IMR-90 (cell line): ENCODE measurements around the gene SLC27A1. TPM values are rescaled to one million over a fixed set of nuclear protein-coding genes. Genes with fewer than 3 reads are reported as not detected.
A peak's percentile ranks its signal among the peaks of the same experiment; 100 is the strongest.

ENCODE experiments used
- ATAC-seq: fragments of 200-7000 bp; cut with Tn5 transposase; 2 replicates; pipeline ENCODE4 v1.9.1; 2020; ENCODE audit warnings: low read depth, mild to moderate bottlenecking, moderate library complexity
- BruUV-seq: library from RNA; stranded (reverse); fragments of 400-500 nt; replicated peaks from 2 replicates; lab custom pipeline; 2021; lab: Mats Ljungman, UMichigan
- CTCF ChIA-PET: fragments of 300-600 bp; formaldehyde crosslinking; extraction: SDS; loops from one replicate; lab custom pipeline; 2021; ENCODE audit warnings: antibody characterized with exemption; lab: Yijun Ruan, JAX
- POLR2A ChIA-PET: fragments of 300-600 bp; sonication (Branson Sonifier 250); formaldehyde crosslinking; loops from one replicate; lab custom pipeline; 2022; ENCODE audit warnings: antibody characterized with exemption; ENCODE audit not compliant: unreplicated experiment; lab: Charles Lee
- DNase-seq: peaks from one replicate; pipeline ENCODE4 v3.0.0; 2013
- H2AFZ ChIP-seq: replicated peaks from 2 replicates; pipeline ENCODE3; 2013; ENCODE audit warnings: low read length, mild to moderate bottlenecking; ENCODE audit not compliant: poor library complexity
- H2AK5ac ChIP-seq: 2 replicates; pipeline ENCODE4 v1.6.1; 2013; ENCODE audit warnings: low read depth, low read length, inconsistent platforms
- H2AK9ac ChIP-seq: replicated peaks from 2 replicates; pipeline ENCODE3; 2013; ENCODE audit warnings: mild to moderate bottlenecking, low read depth, low read length, moderate library complexity; ENCODE audit not compliant: poor library complexity
- H2BK120ac ChIP-seq: 2 replicates; pipeline ENCODE4 v1.6.1; 2013; ENCODE audit warnings: low read depth, low read length, inconsistent platforms
- H2BK15ac ChIP-seq: 3 replicates; pipeline ENCODE4 v1.6.1; 2013; ENCODE audit warnings: low read depth, low read length, inconsistent platforms
- H2BK20ac ChIP-seq: 2 replicates; pipeline ENCODE4 v1.6.1; 2013; ENCODE audit warnings: low read depth, mild to moderate bottlenecking, inconsistent platforms, low read length, moderate library complexity
- H2BK5ac ChIP-seq: 2 replicates; pipeline ENCODE4 v1.6.1; 2013; ENCODE audit warnings: mild to moderate bottlenecking, low read depth, low read length, inconsistent platforms; ENCODE audit not compliant: poor library complexity, severe bottlenecking
- H3K14ac ChIP-seq: replicated peaks from 2 replicates; pipeline ENCODE4 v1.6.1; 2013; ENCODE audit warnings: low read depth, low read length, inconsistent platforms
- H3K18ac ChIP-seq: 2 replicates; pipeline ENCODE4 v1.6.1; 2013; ENCODE audit warnings: low read depth, low read length, control low read depth
- H3K23ac ChIP-seq: 2 replicates; pipeline ENCODE4 v1.6.1; 2013; ENCODE audit warnings: low read depth, low read length, inconsistent platforms
- H3K27ac ChIP-seq: 2 replicates; pipeline ENCODE4 v1.5.1; 2013; ENCODE audit warnings: mild to moderate bottlenecking, control low read depth, low read length; ENCODE audit not compliant: insufficient read depth
- H3K27me3 ChIP-seq: 2 replicates; pipeline ENCODE4 v1.6.1; 2013; ENCODE audit warnings: low read length; ENCODE audit not compliant: control insufficient read depth, insufficient read depth
- H3K36me3 ChIP-seq: 2 replicates; pipeline ENCODE4 v1.6.1; 2013; ENCODE audit warnings: low read length, mixed read lengths; ENCODE audit not compliant: control insufficient read depth, insufficient read depth
- H3K4ac ChIP-seq: 2 replicates; pipeline ENCODE4 v1.6.1; 2013; ENCODE audit warnings: low read depth, low read length, inconsistent platforms
- H3K4me1 ChIP-seq: 2 replicates; pipeline ENCODE4 v1.6.1; 2013; ENCODE audit warnings: low read length, mixed read lengths; ENCODE audit not compliant: control insufficient read depth, insufficient read depth
- H3K4me2 ChIP-seq: 2 replicates; pipeline ENCODE4 v1.6.1; 2013; ENCODE audit warnings: low read depth, mild to moderate bottlenecking, control low read depth, low read length, moderate library complexity
- H3K4me3 ChIP-seq: 2 replicates; pipeline ENCODE4 v1.5.1; 2013; ENCODE audit warnings: low read depth, mild to moderate bottlenecking, control low read depth, low read length, moderate library complexity; ENCODE audit not compliant: insufficient read depth
- H3K56ac ChIP-seq: 2 replicates; pipeline ENCODE4 v1.6.1; 2013; ENCODE audit warnings: low read length, inconsistent platforms; ENCODE audit not compliant: insufficient read depth; ENCODE audit errors: extremely low read depth
- H3K79me1 ChIP-seq, 2 experiments: 2 replicates each; pipeline ENCODE4 v1.6.1; 2013; ENCODE audit warnings: low read length in 2 of 2, inconsistent platforms in 1 of 2, low read depth in 1 of 2
- H3K9ac ChIP-seq: 2 replicates; pipeline ENCODE4 v1.6.1; 2013; ENCODE audit warnings: low read depth, low read length, control low read depth
- H3K9me1 ChIP-seq: 2 replicates; pipeline ENCODE4 v1.6.1; 2013; ENCODE audit warnings: low read length, inconsistent platforms; ENCODE audit not compliant: insufficient read depth
- H3K9me3 ChIP-seq: 2 replicates; pipeline ENCODE4 v1.6.1; 2013; ENCODE audit warnings: low read length; ENCODE audit not compliant: control insufficient read depth, insufficient read depth
- H4K20me1 ChIP-seq: 2 replicates; pipeline ENCODE4 v1.6.1; 2013; ENCODE audit warnings: low read length, inconsistent platforms; ENCODE audit not compliant: insufficient read depth
- H4K5ac ChIP-seq: 2 replicates; pipeline ENCODE4 v1.6.1; 2013; ENCODE audit warnings: mild to moderate bottlenecking, low read depth, low read length, control low read depth
- H4K8ac ChIP-seq, 2 experiments: 2 replicates each; pipeline ENCODE4 v1.6.1; 2013; ENCODE audit warnings: low read depth in 2 of 2, low read length in 2 of 2, control low read depth in 1 of 2, inconsistent platforms in 1 of 2
- H4K91ac ChIP-seq: 2 replicates; pipeline ENCODE4 v1.6.1; 2013; ENCODE audit warnings: low read depth, low read length, inconsistent platforms; ENCODE audit not compliant: insufficient read depth
- BHLHE40 ChIP-seq: fragments of 150-350 bp; IDR thresholded peaks from 2 replicates; pipeline ENCODE4 v1.6.1; 2016; ENCODE audit warnings: mild to moderate bottlenecking, low read depth, low read length
- MAFK ChIP-seq: IDR thresholded peaks from 2 replicates; pipeline ENCODE4 v1.6.1; 2012; ENCODE audit warnings: low read depth, low read length, improper control_type of control experiment
- MAZ ChIP-seq: IDR thresholded peaks from 2 replicates; pipeline ENCODE4 v1.6.1; 2012; ENCODE audit warnings: low read depth, mild to moderate bottlenecking, low read length, improper control_type of control experiment, moderate library complexity, borderline replicate concordance
- MXI1 ChIP-seq: IDR thresholded peaks from 2 replicates; pipeline ENCODE4 v1.6.1; 2012; ENCODE audit warnings: low read depth, mild to moderate bottlenecking, low read length, moderate library complexity, borderline replicate concordance
- NFE2L2 ChIP-seq: fragments of 150-350 bp; IDR thresholded peaks from 2 replicates; pipeline ENCODE4 v1.6.1; 2016; ENCODE audit warnings: low read depth, mild to moderate bottlenecking, low read length
- POLR2A ChIP-seq: IDR thresholded peaks from 2 replicates; pipeline ENCODE4 v1.6.1; 2012; ENCODE audit warnings: mild to moderate bottlenecking, low read depth, low read length
- RAD21 ChIP-seq: IDR thresholded peaks from 2 replicates; pipeline ENCODE4 v1.6.1; 2012; ENCODE audit warnings: low read length, improper control_type of control experiment
- RFX5 ChIP-seq: IDR thresholded peaks from 2 replicates; pipeline ENCODE4 v1.8.0; 2012; ENCODE audit warnings: low read depth, mild to moderate bottlenecking, low read length, moderate library complexity
- WGBS, 2 experiments: methylation state at CpG; one replicate each; pipeline versions ENCODE4 v1.1.5 to v1.1.7; 2013; ENCODE audit warnings: missing lambda C conversion rate in 2 of 2; ENCODE audit not compliant: insufficient read length in 1 of 2; ENCODE audit errors: extremely low coverage in 2 of 2; 5-methylcytosine and 5-hydroxymethylcytosine counted together
- dilution Hi-C: fragments of 300-500 bp; cut with HindIII; formaldehyde crosslinking; loops from one replicate; pipeline ENCODE4 v1.14.3; 2018; ENCODE audit warnings: low sequenced_read_pairs; ENCODE audit not compliant: unreplicated experiment
- in situ Hi-C: fragments of 300-500 bp; cut with MboI; formaldehyde crosslinking; loops from 3 replicates; pipeline ENCODE4 v1.14.3; 2019; ENCODE audit warnings: low sequenced_read_pairs, inconsistent platforms, mixed read lengths
- intact Hi-C: fragments of 100-400 bp; cut with micrococcal nuclease; formaldehyde crosslinking; loops from 2 replicates; pipeline ENCODE4 v1.10.0; 2022
- polyA plus RNA-seq, 3 experiments: library from polyadenylated mRNA; depleted of rRNA; stranded (reverse); fragments of >200 nt; gene quantifications; 2 replicates each; pipeline ENCODE4 v1.2.3, GENCODE V29; 2012; ENCODE audit warnings: low replicate concordance in 1 of 3
- total RNA-seq: library from RNA; depleted of rRNA; stranded (reverse); fragments of >200 nt; gene quantifications from 2 replicates; pipeline ENCODE4 v1.2.3, GENCODE V29; 2012

SLC27A1 gene
- total and polyA plus RNA-seq, 2 of the 4 experiments (the other 2 are of a cell fraction): 4.8 to 12.9 TPM

- no peak overlapping the region for H3K9ac ChIP-seq
- no peak overlapping the region for H3K27ac ChIP-seq
- intact Hi-C loops (no loop called here), in situ Hi-C loops (no loop called here), dilution Hi-C loops (no loop called here)
- no peak overlapping the region for H2BK20ac ChIP-seq
- H2BK5ac ChIP-seq: no peak overlapping the region
- no peaks in the 10 kb centered on the region for H3K36me3 ChIP-seq
- H3K9me1 ChIP-seq: no peaks in the 10 kb centered on the region
- 14% methylated on average over 5 of the region's 13 CpGs; no CpG with 5 or more reads in 1 of the 2 experiments for WGBS, 2 experiments
- no peak overlapping the region for H3K23ac ChIP-seq
- POLR2A ChIA-PET: no interaction called here
- peak overlapping the region; percentile 44 for H3K4me3 ChIP-seq
- H2BK120ac ChIP-seq: no peak overlapping the region
- peaks cover 5% of the 10 kb centered on the region; the same call in 1 of the 2 replicates for H3K4me1 ChIP-seq
- no peak for TF ChIP-seq RAD21
- no peak for TF ChIP-seq NFE2L2
- no peak for TF ChIP-seq MXI1
- TF ChIP-seq POLR2A: no peak
- no peak for TF ChIP-seq BHLHE40
- no peak for TF ChIP-seq RFX5
- no peak for TF ChIP-seq MAZ
- no peak for TF ChIP-seq MAFK
- H4K91ac ChIP-seq: no peak overlapping the region
- no peak for DNase-seq
- H3K18ac ChIP-seq: no peak overlapping the region
- H4K5ac ChIP-seq: no peak overlapping the region
- peaks cover 2% of the 10 kb centered on the region; the same call in 1 of the 2 replicates for H3K27me3 ChIP-seq
- H3K79me1 ChIP-seq: no peaks in the 10 kb centered on the region
- no peak overlapping the region for H4K8ac ChIP-seq
- ATAC-seq: no peak
- H2BK15ac ChIP-seq: no peak overlapping the region
- H3K4ac ChIP-seq: no peak overlapping the region
- H3K56ac ChIP-seq: no peak overlapping the region
- peak overlapping the region; percentile 90 for H2AFZ ChIP-seq
- CTCF ChIA-PET: interaction anchor here (0.6 to 1.3 kb wide), 3 partner anchors 12 to 222 kb away, joined by 3 to 6 read pairs (median 5); no protein-coding TSS in a partner anchor
- no TSS peak for BruUV-seq
- peaks cover 5% of the 10 kb centered on the region; the same call in 1 of the 2 replicates for H3K9me3 ChIP-seq
- H2AK5ac ChIP-seq: no peak overlapping the region
- no peak overlapping the region for H2AK9ac ChIP-seq
- peak overlapping the region; percentile 64 for H3K4me2 ChIP-seq
- H4K20me1 ChIP-seq: no peaks in the 10 kb centered on the region; the same call in 1 of the 2 replicates
- H3K14ac ChIP-seq: no peak overlapping the region
These were observed 68.4 kb downstream of the SLC27A1 start for GRCh38 chr19:17538684-17539237.
